IMR-90 (cell line): ENCODE measurements around the gene TMEM52. TPM values are rescaled to one million over a fixed set of nuclear protein-coding genes. Genes with fewer than 3 reads are reported as not detected.

Source experiments
- ATAC-seq: fragments of 200-7000 bp; cut with Tn5 transposase; 2 replicates; pipeline ENCODE4 v1.9.1; 2020; ENCODE audit warnings: low read depth, mild to moderate bottlenecking, moderate library complexity
- BruUV-seq: library from RNA; stranded (reverse); fragments of 400-500 nt; replicated peaks from 2 replicates; lab custom pipeline; 2021; lab: Mats Ljungman, UMichigan
- CTCF ChIA-PET: fragments of 300-600 bp; formaldehyde crosslinking; extraction: SDS; loops from one replicate; lab custom pipeline; 2021; ENCODE audit warnings: antibody characterized with exemption; lab: Yijun Ruan, JAX
- POLR2A ChIA-PET: fragments of 300-600 bp; sonication (Branson Sonifier 250); formaldehyde crosslinking; loops from one replicate; lab custom pipeline; 2022; ENCODE audit warnings: antibody characterized with exemption; ENCODE audit not compliant: unreplicated experiment; lab: Charles Lee
- DNase-seq: peaks from one replicate; pipeline ENCODE4 v3.0.0; 2013
- H2AFZ ChIP-seq: replicated peaks from 2 replicates; pipeline ENCODE3; 2013; ENCODE audit warnings: low read length, mild to moderate bottlenecking; ENCODE audit not compliant: poor library complexity
- H2AK5ac ChIP-seq: 2 replicates; pipeline ENCODE4 v1.6.1; 2013; ENCODE audit warnings: low read depth, low read length, inconsistent platforms
- H2AK9ac ChIP-seq: replicated peaks from 2 replicates; pipeline ENCODE3; 2013; ENCODE audit warnings: mild to moderate bottlenecking, low read depth, low read length, moderate library complexity; ENCODE audit not compliant: poor library complexity
- H2BK120ac ChIP-seq: 2 replicates; pipeline ENCODE4 v1.6.1; 2013; ENCODE audit warnings: low read depth, low read length, inconsistent platforms
- H2BK15ac ChIP-seq: 3 replicates; pipeline ENCODE4 v1.6.1; 2013; ENCODE audit warnings: low read depth, low read length, inconsistent platforms
- H2BK20ac ChIP-seq: 2 replicates; pipeline ENCODE4 v1.6.1; 2013; ENCODE audit warnings: low read depth, mild to moderate bottlenecking, inconsistent platforms, low read length, moderate library complexity
- H2BK5ac ChIP-seq: 2 replicates; pipeline ENCODE4 v1.6.1; 2013; ENCODE audit warnings: mild to moderate bottlenecking, low read depth, low read length, inconsistent platforms; ENCODE audit not compliant: poor library complexity, severe bottlenecking
- H3K14ac ChIP-seq: replicated peaks from 2 replicates; pipeline ENCODE4 v1.6.1; 2013; ENCODE audit warnings: low read depth, low read length, inconsistent platforms
- H3K18ac ChIP-seq: 2 replicates; pipeline ENCODE4 v1.6.1; 2013; ENCODE audit warnings: low read depth, low read length, control low read depth
- H3K23ac ChIP-seq: 2 replicates; pipeline ENCODE4 v1.6.1; 2013; ENCODE audit warnings: low read depth, low read length, inconsistent platforms
- H3K27ac ChIP-seq: 2 replicates; pipeline ENCODE4 v1.5.1; 2013; ENCODE audit warnings: mild to moderate bottlenecking, control low read depth, low read length; ENCODE audit not compliant: insufficient read depth
- H3K27me3 ChIP-seq: 2 replicates; pipeline ENCODE4 v1.6.1; 2013; ENCODE audit warnings: low read length; ENCODE audit not compliant: control insufficient read depth, insufficient read depth
- H3K36me3 ChIP-seq: 2 replicates; pipeline ENCODE4 v1.6.1; 2013; ENCODE audit warnings: low read length, mixed read lengths; ENCODE audit not compliant: control insufficient read depth, insufficient read depth
- H3K4ac ChIP-seq: 2 replicates; pipeline ENCODE4 v1.6.1; 2013; ENCODE audit warnings: low read depth, low read length, inconsistent platforms
- H3K4me1 ChIP-seq: 2 replicates; pipeline ENCODE4 v1.6.1; 2013; ENCODE audit warnings: low read length, mixed read lengths; ENCODE audit not compliant: control insufficient read depth, insufficient read depth
- H3K4me2 ChIP-seq: 2 replicates; pipeline ENCODE4 v1.6.1; 2013; ENCODE audit warnings: low read depth, mild to moderate bottlenecking, control low read depth, low read length, moderate library complexity
- H3K4me3 ChIP-seq: 2 replicates; pipeline ENCODE4 v1.5.1; 2013; ENCODE audit warnings: low read depth, mild to moderate bottlenecking, control low read depth, low read length, moderate library complexity; ENCODE audit not compliant: insufficient read depth
- H3K56ac ChIP-seq: 2 replicates; pipeline ENCODE4 v1.6.1; 2013; ENCODE audit warnings: low read length, inconsistent platforms; ENCODE audit not compliant: insufficient read depth; ENCODE audit errors: extremely low read depth
- H3K79me1 ChIP-seq, 2 experiments: 2 replicates each; pipeline ENCODE4 v1.6.1; 2013; ENCODE audit warnings: low read length in 2 of 2, inconsistent platforms in 1 of 2, low read depth in 1 of 2
- H3K9ac ChIP-seq: 2 replicates; pipeline ENCODE4 v1.6.1; 2013; ENCODE audit warnings: low read depth, low read length, control low read depth
- H3K9me1 ChIP-seq: 2 replicates; pipeline ENCODE4 v1.6.1; 2013; ENCODE audit warnings: low read length, inconsistent platforms; ENCODE audit not compliant: insufficient read depth
- H3K9me3 ChIP-seq: 2 replicates; pipeline ENCODE4 v1.6.1; 2013; ENCODE audit warnings: low read length; ENCODE audit not compliant: control insufficient read depth, insufficient read depth
- H4K20me1 ChIP-seq: 2 replicates; pipeline ENCODE4 v1.6.1; 2013; ENCODE audit warnings: low read length, inconsistent platforms; ENCODE audit not compliant: insufficient read depth
- H4K5ac ChIP-seq: 2 replicates; pipeline ENCODE4 v1.6.1; 2013; ENCODE audit warnings: mild to moderate bottlenecking, low read depth, low read length, control low read depth
- H4K8ac ChIP-seq, 2 experiments: 2 replicates each; pipeline ENCODE4 v1.6.1; 2013; ENCODE audit warnings: low read depth in 2 of 2, low read length in 2 of 2, control low read depth in 1 of 2, inconsistent platforms in 1 of 2
- H4K91ac ChIP-seq: 2 replicates; pipeline ENCODE4 v1.6.1; 2013; ENCODE audit warnings: low read depth, low read length, inconsistent platforms; ENCODE audit not compliant: insufficient read depth
- BHLHE40 ChIP-seq: fragments of 150-350 bp; IDR thresholded peaks from 2 replicates; pipeline ENCODE4 v1.6.1; 2016; ENCODE audit warnings: mild to moderate bottlenecking, low read depth, low read length
- CEBPB ChIP-seq: IDR thresholded peaks from 2 replicates; pipeline ENCODE4 v1.6.1; 2012; ENCODE audit warnings: low read depth, low read length, improper control_type of control experiment
- CHD1 ChIP-seq: IDR thresholded peaks from 2 replicates; pipeline ENCODE4 v1.6.1; 2012; ENCODE audit warnings: low read depth, low read length, improper control_type of control experiment
- MAFK ChIP-seq: IDR thresholded peaks from 2 replicates; pipeline ENCODE4 v1.6.1; 2012; ENCODE audit warnings: low read depth, low read length, improper control_type of control experiment
- POLR2A ChIP-seq: IDR thresholded peaks from 2 replicates; pipeline ENCODE4 v1.6.1; 2012; ENCODE audit warnings: mild to moderate bottlenecking, low read depth, low read length
- RAD21 ChIP-seq: IDR thresholded peaks from 2 replicates; pipeline ENCODE4 v1.6.1; 2012; ENCODE audit warnings: low read length, improper control_type of control experiment
- RCOR1 ChIP-seq: IDR thresholded peaks from 2 replicates; pipeline ENCODE4 v1.6.1; 2012; ENCODE audit warnings: mild to moderate bottlenecking, low read length, improper control_type of control experiment; ENCODE audit not compliant: insufficient replicate concordance
- WGBS, 2 experiments: methylation state at CpG; one replicate each; pipeline versions ENCODE4 v1.1.5 to v1.1.7; 2013; ENCODE audit warnings: missing lambda C conversion rate in 2 of 2; ENCODE audit not compliant: insufficient read length in 1 of 2; ENCODE audit errors: extremely low coverage in 2 of 2; 5-methylcytosine and 5-hydroxymethylcytosine counted together
- dilution Hi-C: fragments of 300-500 bp; cut with HindIII; formaldehyde crosslinking; loops from one replicate; pipeline ENCODE4 v1.14.3; 2018; ENCODE audit warnings: low sequenced_read_pairs; ENCODE audit not compliant: unreplicated experiment
- in situ Hi-C: fragments of 300-500 bp; cut with MboI; formaldehyde crosslinking; loops from 3 replicates; pipeline ENCODE4 v1.14.3; 2019; ENCODE audit warnings: low sequenced_read_pairs, inconsistent platforms, mixed read lengths
- intact Hi-C: fragments of 100-400 bp; cut with micrococcal nuclease; formaldehyde crosslinking; loops from 2 replicates; pipeline ENCODE4 v1.10.0; 2022
- polyA plus RNA-seq, 3 experiments: library from polyadenylated mRNA; depleted of rRNA; stranded (reverse); fragments of >200 nt; gene quantifications; 2 replicates each; pipeline ENCODE4 v1.2.3, GENCODE V29; 2012; ENCODE audit warnings: low replicate concordance in 1 of 3
- total RNA-seq: library from RNA; depleted of rRNA; stranded (reverse); fragments of >200 nt; gene quantifications from 2 replicates; pipeline ENCODE4 v1.2.3, GENCODE V29; 2012
- TF ChIP-seq, protein P1 (sequence below): fragments of 150-350 bp; IDR thresholded peaks from 2 replicates; pipeline ENCODE4 v1.6.1; 2017; ENCODE audit warnings: mild to moderate bottlenecking, antibody characterized with exemption, low read length, low read depth

TMEM52 gene
- total and polyA plus RNA-seq, 2 of the 4 experiments (the other 2 are of a cell fraction) = 0.54 to 1.3 TPM

DNA sequence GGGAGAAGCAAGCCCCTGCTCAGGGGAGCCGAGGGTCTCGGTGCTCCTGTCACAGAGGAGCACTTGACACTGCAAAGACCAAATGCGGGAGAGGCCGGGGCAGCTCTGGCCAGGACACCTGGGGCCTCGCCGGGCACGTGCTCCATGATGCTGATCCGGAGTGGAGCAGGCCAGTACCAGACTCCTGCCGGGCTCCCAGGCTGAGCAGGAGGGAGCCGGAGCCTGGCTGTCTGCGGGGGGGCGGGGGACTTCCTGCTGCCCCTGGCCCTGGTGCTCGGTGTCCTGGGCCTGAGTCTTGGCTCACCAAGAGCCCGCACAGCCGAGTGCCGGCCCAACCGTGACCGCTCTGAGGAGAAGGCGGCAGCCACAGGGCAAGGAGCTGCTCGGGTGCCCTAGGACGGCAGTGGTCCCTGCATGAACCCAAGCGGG is 38.5 kb upstream of the TMEM52 start:
- no peak for ATAC-seq
- H2AK9ac ChIP-seq = no peak overlapping the region
- ChIA-PET POLR2A (no interaction called here), CTCF (interaction anchor here (0.5 kb wide), 1 partner anchor 38 kb away, joined by 3 read pairs; no protein-coding TSS in a partner anchor)
- H2AK5ac ChIP-seq = no peak overlapping the region
- no peak overlapping the region for H3K18ac ChIP-seq
- no peak overlapping the region for H2BK5ac ChIP-seq
- no TSS peak for BruUV-seq
- no peak overlapping the region for H2AFZ ChIP-seq
- H4K5ac ChIP-seq = no peak overlapping the region
- intact Hi-C loops = no loop called here
- H3K27ac ChIP-seq = no peak overlapping the region
- in situ Hi-C loops = loop anchor here (10.0 to 25.0 kb wide), 2 partner anchors 87 to 405 kb away; no protein-coding TSS in a partner anchor
- no peak for DNase-seq
- H2BK15ac ChIP-seq = no peak overlapping the region
- no peak overlapping the region for H3K56ac ChIP-seq
- no peak overlapping the region for H2BK120ac ChIP-seq
- H3K4me3 ChIP-seq = no peak overlapping the region
- H3K9me1 ChIP-seq = no peaks in the 10 kb centered on the region
- dilution Hi-C loops = no loop called here
- H3K4ac ChIP-seq = no peak overlapping the region
- H3K23ac ChIP-seq = no peak overlapping the region
- no peak for TF ChIP-seq MAFK
- no peak for TF ChIP-seq RAD21
- TF ChIP-seq POLR2A = no peak
- no peak for TF ChIP-seq CEBPB
- TF ChIP-seq, protein P1, sequence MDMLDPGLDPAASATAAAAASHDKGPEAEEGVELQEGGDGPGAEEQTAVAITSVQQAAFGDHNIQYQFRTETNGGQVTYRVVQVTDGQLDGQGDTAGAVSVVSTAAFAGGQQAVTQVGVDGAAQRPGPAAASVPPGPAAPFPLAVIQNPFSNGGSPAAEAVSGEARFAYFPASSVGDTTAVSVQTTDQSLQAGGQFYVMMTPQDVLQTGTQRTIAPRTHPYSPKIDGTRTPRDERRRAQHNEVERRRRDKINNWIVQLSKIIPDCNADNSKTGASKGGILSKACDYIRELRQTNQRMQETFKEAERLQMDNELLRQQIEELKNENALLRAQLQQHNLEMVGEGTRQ = no peak
- no peak for TF ChIP-seq RCOR1
- no peak for TF ChIP-seq CHD1
- no peak for TF ChIP-seq BHLHE40
- no peaks in the 10 kb centered on the region for H3K9me3 ChIP-seq
- H3K14ac ChIP-seq = no peak overlapping the region
- H4K20me1 ChIP-seq = no peaks in the 10 kb centered on the region
- peaks cover 2% of the 10 kb centered on the region; the same call in 1 of the 2 replicates for H3K4me1 ChIP-seq
- no peaks in the 10 kb centered on the region for H3K79me1 ChIP-seq
- WGBS, 2 experiments = 73% methylated on average over 12 of the region's 22 CpGs; no CpG with 5 or more reads in 1 of the 2 experiments
- H4K8ac ChIP-seq = no peak overlapping the region
- H3K36me3 ChIP-seq = no peaks in the 10 kb centered on the region
- no peak overlapping the region for H4K91ac ChIP-seq
- H3K9ac ChIP-seq = no peak overlapping the region
- no peak overlapping the region for H2BK20ac ChIP-seq
- H3K27me3 ChIP-seq = peaks cover 37% of the 10 kb centered on the region
- H3K4me2 ChIP-seq = no peak overlapping the region
